Neural crest cell (in vitro differentiated cells): Measurements from ENCODE around the gene UBC. TPM values are rescaled to one million over a fixed set of nuclear protein-coding genes. Genes with fewer than 3 reads are reported as not detected.
"Not testable (repeated sequence)": the region's sequence is repeated elsewhere in the genome, so short reads cannot be mapped to it uniquely, and the experiment has no call there.

ENCODE experiments used
- DNase-seq: peaks from one replicate; pipeline ENCODE4 v3.0.0; 2021; ENCODE audit warnings: low read depth, mixed read lengths, low spot score
- H3K27ac Mint-ChIP-seq: one replicate; pipeline ENCODE4 v1.8.0; 2021; ENCODE audit warnings: mild to moderate bottlenecking, mixed read lengths; ENCODE audit not compliant: unreplicated experiment
- H3K27me3 Mint-ChIP-seq: 2 replicates; pipeline ENCODE4 v1.8.0; 2021; ENCODE audit warnings: low read depth, mild to moderate bottlenecking, mixed read lengths
- H3K36me3 Mint-ChIP-seq: 2 replicates; pipeline ENCODE4 v1.8.0; 2021; ENCODE audit warnings: low read depth, mild to moderate bottlenecking, mixed read lengths
- H3K4me1 Mint-ChIP-seq: 2 replicates; pipeline ENCODE4 v1.8.0; 2021; ENCODE audit warnings: mixed read lengths
- H3K4me3 Mint-ChIP-seq: one replicate; pipeline ENCODE4 v1.8.0; 2021; ENCODE audit warnings: mild to moderate bottlenecking, mixed read lengths
- H3K9me3 Mint-ChIP-seq: 2 replicates; pipeline ENCODE4 v1.8.0; 2021; ENCODE audit warnings: mixed read lengths
- CTCF ChIP-seq: fragments of 200-600 bp; sonication (generic); conservative IDR thresholded peaks from 2 replicates; pipeline ENCODE4 v1.5.0; 2021; ENCODE audit warnings: antibody characterized with exemption, mild to moderate bottlenecking
- total RNA-seq: library from RNA; stranded (reverse); gene quantifications from 2 replicates; pipeline ENCODE4 v1.2.1, GENCODE V29; 2021

UBC gene
- total RNA-seq, 1 donor from 2014 or later: 687 TPM

GRCh38 chr12:124940143-124940392, 25.6 kb upstream of the UBC start:
- H3K4me1 Mint-ChIP-seq: peaks cover 7% of the 10 kb centered on the region
- DNase-seq: no peak

GRCh38 chr12:124939421-124940142, 25.1 kb upstream of the UBC start:
- H3K27me3 Mint-ChIP-seq: peaks cover 3% of the 10 kb centered on the region
- no peak overlapping the region for H3K27ac Mint-ChIP-seq
- H3K4me3 Mint-ChIP-seq: no peak overlapping the region
- TF ChIP-seq CTCF: peak; percentile 6
- peak; percentile 90 for DNase-seq
- peaks cover 7% of the 10 kb centered on the region for H3K4me1 Mint-ChIP-seq
- H3K9me3 Mint-ChIP-seq: no peaks in the 10 kb centered on the region
- no peaks in the 10 kb centered on the region for H3K36me3 Mint-ChIP-seq

More at GRCh38 chr12:124940143-124940392, 25.6 kb upstream of the UBC start:
- Mint-ChIP-seq H3K27ac (no peak overlapping the region), H3K9me3 (no peaks in the 10 kb centered on the region), H3K4me3 (no peak overlapping the region), H3K27me3 (peaks cover 3% of the 10 kb centered on the region), H3K36me3 (no peaks in the 10 kb centered on the region)
- no peak for TF ChIP-seq CTCF

- no peak overlapping the region for H3K4me3 Mint-ChIP-seq
- H3K36me3 Mint-ChIP-seq: no peaks in the 10 kb centered on the region
- H3K27ac Mint-ChIP-seq: no peak overlapping the region
- DNase-seq: no peak
- TF ChIP-seq CTCF: peak; percentile 64
- peaks cover 7% of the 10 kb centered on the region for H3K4me1 Mint-ChIP-seq
- peaks cover 3% of the 10 kb centered on the region for H3K27me3 Mint-ChIP-seq
- H3K9me3 Mint-ChIP-seq: no peaks in the 10 kb centered on the region
These were observed 24.6 kb upstream of the UBC start for GRCh38 chr12:124939079-124939420.

GRCh38 chr12:124938587-124938986, 24.1 kb upstream of the UBC start:
- Mint-ChIP-seq H3K27ac (peak overlapping the region; percentile 25), H3K4me1 (peaks cover 7% of the 10 kb centered on the region), H3K27me3 (peaks cover 3% of the 10 kb centered on the region), H3K36me3 (no peaks in the 10 kb centered on the region), H3K4me3 (no peak overlapping the region), H3K9me3 (no peaks in the 10 kb centered on the region)
- no peak for TF ChIP-seq CTCF
- DNase-seq: no peak

GRCh38 chr12:124938108-124938507, 23.7 kb upstream of the UBC start:
- H3K27me3 Mint-ChIP-seq: peaks cover 3% of the 10 kb centered on the region
- no peaks in the 10 kb centered on the region for H3K9me3 Mint-ChIP-seq
- H3K4me3 Mint-ChIP-seq: no peak overlapping the region
- H3K4me1 Mint-ChIP-seq: peaks cover 7% of the 10 kb centered on the region
- no peak for TF ChIP-seq CTCF
- H3K27ac Mint-ChIP-seq: no peak overlapping the region
- no peaks in the 10 kb centered on the region for H3K36me3 Mint-ChIP-seq
- no peak for DNase-seq

GRCh38 chr12:124931528-124931927, 17.1 kb upstream of the UBC start:
- H3K4me1 Mint-ChIP-seq: peaks cover 15% of the 10 kb centered on the region
- DNase-seq, H3K4me3 Mint-ChIP-seq, H3K9me3 Mint-ChIP-seq, H3K36me3 Mint-ChIP-seq, H3K27ac Mint-ChIP-seq: not testable (repeated sequence)
- H3K27me3 Mint-ChIP-seq: peaks cover 16% of the 10 kb centered on the region
